Measurements from ENCODE around the gene CNOT10.

Gene CNOT10

GRCh38 chr3:32675164-32675563 lies 9.8 kb upstream of the CNOT10 start:
- no peak for DNase-seq
- no peak for TF ChIP-seq POLR2A (IDR thresholded peaks at IDR 0.05; ENCODE audit: low read length)
- TF ChIP-seq GATA1 (IDR thresholded peaks at IDR 0.05; ENCODE audit: low read depth, low read length): no peak

GRCh38 chr3:32675650-32676049 lies 9.3 kb upstream of the CNOT10 start:
- TF ChIP-seq POLR2A (IDR thresholded peaks at IDR 0.05; ENCODE audit: low read length) (no peak), GATA1 (IDR thresholded peaks at IDR 0.05; ENCODE audit: low read depth, low read length) (no peak)
- no peak for DNase-seq

- TF ChIP-seq GATA1 (IDR thresholded peaks at IDR 0.05; ENCODE audit: low read depth, low read length) (no peak), POLR2A (IDR thresholded peaks at IDR 0.05; ENCODE audit: low read length) (no peak)
These were observed 3.2 kb upstream of the CNOT10 start for GRCh38 chr3:32681811-32682210.

GRCh38 chr3:32684029-32684799 lies 774 bp upstream of the CNOT10 start:
- no peak for DNase-seq
- TF ChIP-seq GATA1 (IDR thresholded peaks at IDR 0.05; ENCODE audit: low read depth, low read length) (no peak), POLR2A (IDR thresholded peaks at IDR 0.05; ENCODE audit: low read length) (no peak)

More at GRCh38 chr3:32681811-32682210, 3.2 kb upstream of the CNOT10 start:
- DNase-seq: no peak

GRCh38 chr3:32685543-32686185 lies 676 bp downstream of the CNOT10 start:
- peak in 1 of 2 experiments; percentile 72 for DNase-seq
- TF ChIP-seq GATA1 (IDR thresholded peaks at IDR 0.05; ENCODE audit: low read depth, low read length): no peak
- TF ChIP-seq POLR2A (IDR thresholded peaks at IDR 0.05; ENCODE audit: low read length): no peak

- DNase-seq: peak; percentile 11 to 14
- no peak for TF ChIP-seq GATA1 (IDR thresholded peaks at IDR 0.05; ENCODE audit: low read depth, low read length)
- TF ChIP-seq POLR2A (IDR thresholded peaks at IDR 0.05; ENCODE audit: low read length): no peak
These were observed 1.7 kb downstream of the CNOT10 start for GRCh38 chr3:32686713-32687112.

GRCh38 chr3:32691847-32692246 lies 6.9 kb downstream of the CNOT10 start:
- DNase-seq: no peak
- no peak for TF ChIP-seq POLR2A (IDR thresholded peaks at IDR 0.05; ENCODE audit: low read length)
- TF ChIP-seq GATA1 (IDR thresholded peaks at IDR 0.05; ENCODE audit: low read depth, low read length): no peak

GRCh38 chr3:32696523-32696922 lies 11.5 kb downstream of the CNOT10 start:
- TF ChIP-seq POLR2A (IDR thresholded peaks at IDR 0.05; ENCODE audit: low read length) (no peak), GATA1 (IDR thresholded peaks at IDR 0.05; ENCODE audit: low read depth, low read length) (no peak)
- no peak for DNase-seq

- no peak for TF ChIP-seq GATA1 (IDR thresholded peaks at IDR 0.05; ENCODE audit: low read depth, low read length)
- TF ChIP-seq POLR2A (IDR thresholded peaks at IDR 0.05; ENCODE audit: low read length): no peak
- DNase-seq: no peak
These were observed 13.5 kb downstream of the CNOT10 start for GRCh38 chr3:32698506-32698905.

- no peak for TF ChIP-seq GATA1 (IDR thresholded peaks at IDR 0.05; ENCODE audit: low read depth, low read length)
- TF ChIP-seq POLR2A (IDR thresholded peaks at IDR 0.05; ENCODE audit: low read length): no peak
- DNase-seq: peak; percentile 6 to 15
These were observed 14.4 kb downstream of the CNOT10 start for GRCh38 chr3:32699429-32699828.

GRCh38 chr3:32700244-32700643 lies 15.3 kb downstream of the CNOT10 start:
- TF ChIP-seq POLR2A (IDR thresholded peaks at IDR 0.05; ENCODE audit: low read length) (no peak), GATA1 (IDR thresholded peaks at IDR 0.05; ENCODE audit: low read depth, low read length) (no peak)
- DNase-seq: no peak

- TF ChIP-seq POLR2A (IDR thresholded peaks at IDR 0.05; ENCODE audit: low read length) (no peak), GATA1 (IDR thresholded peaks at IDR 0.05; ENCODE audit: low read depth, low read length) (no peak)
- DNase-seq: peak; percentile 8 to 25
These were observed 18.5 kb downstream of the CNOT10 start for GRCh38 chr3:32703491-32703972.

- TF ChIP-seq POLR2A (IDR thresholded peaks at IDR 0.05; ENCODE audit: low read length) (no peak), GATA1 (IDR thresholded peaks at IDR 0.05; ENCODE audit: low read depth, low read length) (no peak)
- peak; percentile 28 to 66 for DNase-seq
These were observed 20.2 kb downstream of the CNOT10 start for GRCh38 chr3:32705232-32705631.

GRCh38 chr3:32706348-32707025 lies 21.5 kb downstream of the CNOT10 start:
- peak in 1 of 2 experiments; percentile 24 for DNase-seq
- TF ChIP-seq POLR2A (IDR thresholded peaks at IDR 0.05; ENCODE audit: low read length) (no peak), GATA1 (IDR thresholded peaks at IDR 0.05; ENCODE audit: low read depth, low read length) (no peak)

All from erythroblast (primary cell).